OCI-LY1 (cell line): ENCODE results near the gene DIAPH3.

Experiments used
- H2AFZ ChIP-seq: fragments of 200-600 bp; sonication (generic), shearing (Covaris generic); 2 replicates; pipeline ENCODE4 v1.6.0; 2014; ENCODE audit warnings: antibody characterized with exemption, mild to moderate bottlenecking, low read length
- H3F3A ChIP-seq: fragments of 200-600 bp; sonication (generic), shearing (Covaris generic); 2 replicates; pipeline ENCODE4 v1.6.0; 2014; ENCODE audit warnings: mild to moderate bottlenecking, antibody characterized with exemption, low read length, moderate library complexity; ENCODE audit not compliant: insufficient read depth
- H3K27ac ChIP-seq: fragments of 200-600 bp; sonication (generic); 2 replicates; pipeline ENCODE4 v1.5.1; 2014; ENCODE audit warnings: low read length, mixed run types, mild to moderate bottlenecking, low read depth; ENCODE audit not compliant: poor library complexity, severe bottlenecking
- H3K27me3 ChIP-seq: fragments of 200-600 bp; sonication (generic); 2 replicates; pipeline ENCODE4 v1.6.0; 2014; ENCODE audit warnings: antibody characterized with exemption, mild to moderate bottlenecking, low read length, moderate library complexity; ENCODE audit not compliant: insufficient read depth
- H3K36me3 ChIP-seq: fragments of 200-600 bp; sonication (generic); 2 replicates; pipeline ENCODE4 v1.6.1; 2014; ENCODE audit warnings: mild to moderate bottlenecking, antibody characterized with exemption, low read length, moderate library complexity, mixed read lengths; ENCODE audit not compliant: insufficient read depth
- H3K4me1 ChIP-seq: fragments of 200-600 bp; sonication (generic); 2 replicates; pipeline ENCODE4 v1.5.1; 2014; ENCODE audit warnings: mild to moderate bottlenecking, low read length, moderate library complexity; ENCODE audit not compliant: insufficient read depth, severe bottlenecking
- H3K4me2 ChIP-seq: fragments of 200-600 bp; sonication (generic), shearing (Covaris generic); 2 replicates; pipeline ENCODE4 v1.6.1; 2014; ENCODE audit warnings: low read length
- H3K4me3 ChIP-seq: fragments of 200-600 bp; sonication (generic); 2 replicates; pipeline ENCODE4 v1.5.1; 2014; ENCODE audit warnings: low read length, low read depth, mild to moderate bottlenecking, mixed read lengths; ENCODE audit not compliant: poor library complexity, severe bottlenecking
- H3K79me2 ChIP-seq: fragments of 200-600 bp; shearing (Covaris generic); 2 replicates; pipeline ENCODE4 v1.6.1; 2016; ENCODE audit warnings: mixed run types, low read length, mixed read lengths; ENCODE audit not compliant: insufficient read depth
- H3K9ac ChIP-seq: fragments of 200-600 bp; sonication (generic), shearing (Covaris generic); 2 replicates; pipeline ENCODE4 v1.6.1; 2014; ENCODE audit warnings: mild to moderate bottlenecking, low read length, mixed read lengths
- H3K9me2 ChIP-seq: fragments of 200-600 bp; sonication (generic), shearing (Covaris generic); 2 replicates; pipeline ENCODE4 v1.6.1; 2014; ENCODE audit warnings: low read depth, mild to moderate bottlenecking, low read length, mixed read lengths
- H3K9me3 ChIP-seq: fragments of 200-600 bp; shearing (Covaris generic); 2 replicates; pipeline ENCODE4 v1.6.1; 2014; ENCODE audit warnings: low read length, mixed read lengths
- H4K20me1 ChIP-seq: fragments of 200-600 bp; sonication (generic), shearing (Covaris generic); 2 replicates; pipeline ENCODE4 v1.6.0; 2016; ENCODE audit warnings: mild to moderate bottlenecking, low read length; ENCODE audit not compliant: insufficient read depth
- EZH2 ChIP-seq: fragments of 200-600 bp; sonication (generic), shearing (Covaris generic); IDR thresholded peaks from 2 replicates; pipeline ENCODE4 v1.8.0; 2017; ENCODE audit warnings: borderline replicate concordance, mixed run types, mild to moderate bottlenecking, antibody characterized with exemption, low read length, moderate library complexity, mixed read lengths
- TF ChIP-seq, protein P1 (sequence below): fragments of 200-600 bp; sonication (generic), shearing (Covaris generic); IDR thresholded peaks from 2 replicates; pipeline ENCODE4 v1.5.1; 2017; ENCODE audit warnings: mild to moderate bottlenecking, antibody characterized with exemption, low read length, moderate library complexity, mixed read lengths

DIAPH3 gene

DNA sequence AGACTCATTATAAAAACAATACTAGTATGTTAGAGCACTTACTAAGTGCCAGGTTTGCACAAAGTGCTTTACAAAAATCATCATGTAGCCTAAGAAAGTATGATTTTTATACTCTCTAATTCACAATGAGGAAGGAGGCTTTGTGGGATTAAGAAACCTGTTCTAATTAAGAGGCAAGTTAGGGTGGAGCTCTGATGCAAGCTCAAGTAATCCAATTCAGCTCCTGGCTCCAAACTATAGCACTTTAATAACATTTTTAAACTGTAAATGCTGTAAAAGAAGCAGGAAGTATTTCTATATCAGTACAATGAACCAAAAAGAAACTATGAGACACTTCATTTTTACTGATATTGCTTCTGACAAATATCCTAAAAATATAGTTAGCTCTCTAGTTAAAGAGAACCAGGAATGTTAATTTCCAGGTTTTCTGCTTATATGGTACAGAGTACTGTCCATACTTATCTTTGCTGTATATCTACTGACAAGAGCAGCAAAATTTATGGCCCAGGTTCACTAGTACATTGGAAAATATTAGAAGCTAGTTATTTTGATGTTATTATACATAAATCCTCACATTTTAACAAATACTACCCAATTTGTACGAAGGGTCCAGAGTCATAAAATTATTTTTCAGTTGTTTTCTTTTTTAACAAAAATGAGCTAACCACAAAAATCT is 482.0 kb downstream of the DIAPH3 start:
- no peaks in the 10 kb centered on the region for H3K4me1 ChIP-seq

DNA sequence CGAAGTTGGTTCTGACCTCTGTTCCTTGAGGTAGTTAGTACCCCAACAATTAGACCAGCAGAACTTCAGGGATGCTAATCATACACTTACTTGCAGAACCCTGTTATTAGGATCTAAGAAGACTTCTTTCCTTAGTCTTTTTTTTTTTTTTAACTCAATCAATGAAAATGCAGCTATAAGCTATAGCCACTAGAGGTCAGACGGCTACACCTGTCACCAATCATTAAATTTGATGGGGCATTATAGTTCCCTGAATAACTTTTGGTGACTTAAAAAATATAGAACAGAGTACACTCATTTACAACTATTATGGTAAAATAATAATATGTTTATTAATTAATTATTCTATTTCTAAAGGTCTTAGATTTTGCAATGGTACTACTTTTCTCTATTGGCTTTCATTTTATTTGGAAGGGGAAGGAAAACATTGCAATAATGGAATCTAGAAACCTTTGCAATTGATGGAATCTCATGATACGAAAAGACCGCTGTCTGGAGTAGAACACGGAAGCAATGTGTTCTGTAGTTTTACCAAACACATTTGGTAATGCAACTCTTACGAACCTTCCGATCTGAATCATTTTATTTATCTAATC is 483.2 kb downstream of the DIAPH3 start:
- no peaks in the 10 kb centered on the region for H3K4me1 ChIP-seq
- H3K27me3 ChIP-seq: no peaks in the 10 kb centered on the region

More for the DNA sequence above, 482.0 kb downstream of the DIAPH3 start:
- Histone ChIP-seq H3K79me2 (no peaks in the 10 kb centered on the region), H3K36me3 (no peaks in the 10 kb centered on the region), H3K4me2 (no peak overlapping the region), H3K9me3 (no peaks in the 10 kb centered on the region), H2AFZ (no peak overlapping the region), H3K9ac (no peak overlapping the region), H3K9me2 (no peaks in the 10 kb centered on the region), H3F3A (no peaks in the 10 kb centered on the region), H4K20me1 (no peaks in the 10 kb centered on the region), H3K27ac (no peak overlapping the region), H3K4me3 (no peak overlapping the region), H3K27me3 (no peaks in the 10 kb centered on the region)
- TF ChIP-seq, protein P1, sequence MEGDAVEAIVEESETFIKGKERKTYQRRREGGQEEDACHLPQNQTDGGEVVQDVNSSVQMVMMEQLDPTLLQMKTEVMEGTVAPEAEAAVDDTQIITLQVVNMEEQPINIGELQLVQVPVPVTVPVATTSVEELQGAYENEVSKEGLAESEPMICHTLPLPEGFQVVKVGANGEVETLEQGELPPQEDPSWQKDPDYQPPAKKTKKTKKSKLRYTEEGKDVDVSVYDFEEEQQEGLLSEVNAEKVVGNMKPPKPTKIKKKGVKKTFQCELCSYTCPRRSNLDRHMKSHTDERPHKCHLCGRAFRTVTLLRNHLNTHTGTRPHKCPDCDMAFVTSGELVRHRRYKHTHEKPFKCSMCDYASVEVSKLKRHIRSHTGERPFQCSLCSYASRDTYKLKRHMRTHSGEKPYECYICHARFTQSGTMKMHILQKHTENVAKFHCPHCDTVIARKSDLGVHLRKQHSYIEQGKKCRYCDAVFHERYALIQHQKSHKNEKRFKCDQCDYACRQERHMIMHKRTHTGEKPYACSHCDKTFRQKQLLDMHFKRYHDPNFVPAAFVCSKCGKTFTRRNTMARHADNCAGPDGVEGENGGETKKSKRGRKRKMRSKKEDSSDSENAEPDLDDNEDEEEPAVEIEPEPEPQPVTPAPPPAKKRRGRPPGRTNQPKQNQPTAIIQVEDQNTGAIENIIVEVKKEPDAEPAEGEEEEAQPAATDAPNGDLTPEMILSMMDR: no peak
- no peak for TF ChIP-seq EZH2

DNA sequence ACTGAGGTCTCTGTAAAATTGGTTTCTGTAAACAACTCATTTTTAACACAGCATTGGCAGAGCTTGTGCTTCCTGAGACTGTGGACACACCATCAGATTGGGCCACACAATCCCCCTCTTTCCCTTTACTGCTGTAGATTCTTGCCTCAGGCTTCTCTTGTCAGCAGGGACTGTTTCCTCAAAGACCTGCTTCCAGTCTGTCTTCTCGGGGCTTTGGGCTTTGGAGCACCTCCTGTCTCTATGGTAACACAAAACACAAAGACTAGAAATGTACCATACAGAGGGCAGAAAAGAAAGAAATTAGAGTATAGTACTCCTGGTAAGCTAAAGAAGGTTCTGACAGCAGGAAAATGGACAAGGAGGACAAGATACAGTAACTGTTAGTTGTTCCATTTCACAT is 484.5 kb downstream of the DIAPH3 start:
- no peaks in the 10 kb centered on the region for H3K9me2 ChIP-seq
- no peaks in the 10 kb centered on the region for H3K36me3 ChIP-seq
- no peaks in the 10 kb centered on the region for H4K20me1 ChIP-seq
- no peaks in the 10 kb centered on the region for H3K27me3 ChIP-seq
- no peak overlapping the region for H3K27ac ChIP-seq
- no peak overlapping the region for H3K9ac ChIP-seq
- H3K4me1 ChIP-seq: no peaks in the 10 kb centered on the region
- H3K4me3 ChIP-seq: no peak overlapping the region
- TF ChIP-seq, protein P1: no peak
- no peak for TF ChIP-seq EZH2
- H3K9me3 ChIP-seq: no peaks in the 10 kb centered on the region
- no peak overlapping the region for H3K4me2 ChIP-seq
- no peak overlapping the region for H2AFZ ChIP-seq
- no peaks in the 10 kb centered on the region for H3K79me2 ChIP-seq
- no peaks in the 10 kb centered on the region for H3F3A ChIP-seq

More for the DNA sequence above, 483.2 kb downstream of the DIAPH3 start:
- H3F3A ChIP-seq: no peaks in the 10 kb centered on the region
- H2AFZ ChIP-seq: no peak overlapping the region
- H3K9me2 ChIP-seq: no peaks in the 10 kb centered on the region
- H3K9me3 ChIP-seq: no peaks in the 10 kb centered on the region
- no peak overlapping the region for H3K4me2 ChIP-seq
- H3K9ac ChIP-seq: no peak overlapping the region
- no peak for TF ChIP-seq EZH2
- TF ChIP-seq, protein P1: peak; percentile 70
- H3K4me3 ChIP-seq: no peak overlapping the region
- no peaks in the 10 kb centered on the region for H4K20me1 ChIP-seq
- H3K79me2 ChIP-seq: no peaks in the 10 kb centered on the region
- H3K27ac ChIP-seq: no peak overlapping the region
- H3K36me3 ChIP-seq: no peaks in the 10 kb centered on the region
